Neural cell (in vitro differentiated cells): ENCODE results near the gene NDUFV1. TPM values are rescaled to one million over a fixed set of nuclear protein-coding genes. Genes with fewer than 3 reads are reported as not detected.

Source experiments
- H2AFZ ChIP-seq: fragments of 200-600, 300-800 bp; sonication (generic), shearing (Covaris generic); 2 replicates; pipeline ENCODE4 v1.6.0; 2014; ENCODE audit warnings: low read depth, mild to moderate bottlenecking, antibody characterized with exemption, low read length, moderate library complexity
- H3F3A ChIP-seq: fragments of 200-600 bp; shearing (Covaris generic); 2 replicates; pipeline ENCODE4 v1.6.1; 2016; ENCODE audit warnings: mild to moderate bottlenecking, moderate library complexity, mixed read lengths, antibody characterized with exemption, low read length; ENCODE audit not compliant: insufficient read depth, poor library complexity, severe bottlenecking
- H3K27ac ChIP-seq: fragments of 200-600, 300-800 bp; sonication (generic), shearing (Covaris generic); 2 replicates; pipeline ENCODE4 v1.5.1; 2014; ENCODE audit warnings: mild to moderate bottlenecking, low read length, moderate library complexity
- H3K27me3 ChIP-seq: fragments of 300-800, 200-600 bp; sonication (generic), shearing (Covaris generic); 2 replicates; pipeline ENCODE4 v1.6.0; 2014; ENCODE audit warnings: mild to moderate bottlenecking, low read depth, low read length, moderate library complexity; ENCODE audit not compliant: insufficient read depth
- H3K36me3 ChIP-seq: fragments of 300-800, 200-600 bp; sonication (generic), shearing (Covaris generic); 2 replicates; pipeline ENCODE4 v1.5.1; 2014; ENCODE audit warnings: mild to moderate bottlenecking, antibody characterized with exemption, low read length, moderate library complexity; ENCODE audit not compliant: insufficient read depth
- H3K4me2 ChIP-seq: fragments of 300-800, 200-600 bp; sonication (generic), shearing (Covaris generic); 2 replicates; pipeline ENCODE4 v1.6.0; 2014; ENCODE audit warnings: mild to moderate bottlenecking, low read length
- H3K4me3 ChIP-seq: fragments of 300-800, 200-600 bp; sonication (generic), shearing (Covaris generic); 2 replicates; pipeline ENCODE4 v1.5.1; 2014; ENCODE audit warnings: mild to moderate bottlenecking, low read length, moderate library complexity
- H3K79me2 ChIP-seq: fragments of 200-600 bp; shearing (Covaris generic); replicated peaks from 2 replicates; pipeline ENCODE4 v1.6.0; 2014; ENCODE audit warnings: mild to moderate bottlenecking, low read length, moderate library complexity; ENCODE audit not compliant: insufficient read depth
- H3K9ac ChIP-seq: fragments of 300-800, 200-600 bp; sonication (generic), shearing (Covaris generic); 2 replicates; pipeline ENCODE4 v1.6.1; 2016; ENCODE audit warnings: mild to moderate bottlenecking, low read length, mixed read lengths
- H3K9me2 ChIP-seq: fragments of 200-600 bp; shearing (Covaris generic); 2 replicates; pipeline ENCODE4 v1.6.1; 2016; ENCODE audit warnings: mild to moderate bottlenecking, low read length, mixed read lengths; ENCODE audit not compliant: insufficient read depth
- H3K9me3 ChIP-seq: fragments of 200-600, 300-800 bp; sonication (generic), shearing (Covaris generic); 2 replicates; pipeline ENCODE4 v1.6.1; 2016; ENCODE audit warnings: mild to moderate bottlenecking, mixed run types, low read length, moderate library complexity, mixed read lengths
- H4K20me1 ChIP-seq: fragments of 200-600 bp; shearing (Covaris generic); 2 replicates; pipeline ENCODE4 v1.6.1; 2016; ENCODE audit warnings: mild to moderate bottlenecking, mixed run types; ENCODE audit not compliant: insufficient read depth
- CTCF ChIP-seq: fragments of 450-650 bp; IDR thresholded peaks from 2 replicates; pipeline ENCODE4 v1.5.1; 2014; ENCODE audit warnings: antibody characterized with exemption, mild to moderate bottlenecking, moderate library complexity; ENCODE audit not compliant: poor library complexity, severe bottlenecking
- EP300 ChIP-seq: fragments of 450-650 bp; conservative IDR thresholded peaks from 2 replicates; pipeline ENCODE4 v1.6.1; 2014; ENCODE audit warnings: antibody characterized with exemption, mild to moderate bottlenecking, moderate library complexity; ENCODE audit not compliant: poor library complexity, severe bottlenecking
- EZH2 ChIP-seq: fragments of 200-600, 300-800 bp; shearing (Covaris generic), sonication (generic); IDR thresholded peaks from 2 replicates; pipeline ENCODE4 v1.6.1; 2014; ENCODE audit warnings: antibody characterized with exemption, low read length, borderline replicate concordance, mild to moderate bottlenecking; ENCODE audit not compliant: insufficient read depth, poor library complexity, severe bottlenecking
- MXI1 ChIP-seq: fragments of 450-650 bp; conservative IDR thresholded peaks from 2 replicates; pipeline ENCODE4 v1.6.1; 2014; ENCODE audit warnings: antibody characterized with exemption, mild to moderate bottlenecking; ENCODE audit not compliant: poor library complexity, severe bottlenecking
- POLR2AphosphoS5 ChIP-seq: IDR thresholded peaks from 2 replicates; pipeline ENCODE4 v1.6.1; 2012
- RAD21 ChIP-seq: fragments of 450-650 bp; conservative IDR thresholded peaks from 2 replicates; pipeline ENCODE4 v1.6.1; 2014; ENCODE audit warnings: antibody characterized with exemption, mild to moderate bottlenecking, moderate library complexity
- REST ChIP-seq: IDR thresholded peaks from 2 replicates; pipeline ENCODE4 v1.6.1; 2012; ENCODE audit warnings: borderline replicate concordance
- SMC3 ChIP-seq: fragments of 450-650 bp; conservative IDR thresholded peaks from 2 replicates; pipeline ENCODE4 v1.6.1; 2014; ENCODE audit warnings: antibody characterized with exemption, mild to moderate bottlenecking, moderate library complexity; ENCODE audit not compliant: poor library complexity
- TAF1 ChIP-seq: IDR thresholded peaks from 2 replicates; pipeline ENCODE4 v1.6.1; 2012; ENCODE audit warnings: low read depth
- polyA plus RNA-seq: library from polyadenylated mRNA; depleted of rRNA; stranded (reverse); fragments of >200 nt; gene quantifications from 2 replicates; pipeline ENCODE4 v1.2.3, GENCODE V29; 2014

Gene NDUFV1
- polyA plus RNA-seq, 1 donor from 2014 or later = 393 TPM

- no peak for TF ChIP-seq CTCF
Measured at GRCh38 chr11:67633758-67634365, 27.1 kb downstream of the NDUFV1 start (continued).

- no peaks in the 10 kb centered on the region for H3K27me3 ChIP-seq
- H3K27ac ChIP-seq = no peak overlapping the region
- no peak overlapping the region for H2AFZ ChIP-seq
- H3K9me3 ChIP-seq = no peaks in the 10 kb centered on the region
- no peak overlapping the region for H3K4me2 ChIP-seq
- TF ChIP-seq SMC3 = no peak
- TF ChIP-seq TAF1 = no peak
- no peak for TF ChIP-seq EP300
- no peak for TF ChIP-seq POLR2AphosphoS5
- no peaks in the 10 kb centered on the region for H3F3A ChIP-seq
- no peak overlapping the region for H3K4me3 ChIP-seq
- no peaks in the 10 kb centered on the region for H3K9me2 ChIP-seq
- no peaks in the 10 kb centered on the region for H3K79me2 ChIP-seq
- no peaks in the 10 kb centered on the region for H3K36me3 ChIP-seq
- H3K9ac ChIP-seq = no peak overlapping the region
- no peaks in the 10 kb centered on the region for H4K20me1 ChIP-seq
Measured at GRCh38 chr11:67634366-67635230, 27.9 kb downstream of the NDUFV1 start.

GRCh38 chr11:67635231-67635521 lies 28.4 kb downstream of the NDUFV1 start:
- H3K9me3 ChIP-seq = no peaks in the 10 kb centered on the region
- no peaks in the 10 kb centered on the region for H3K9me2 ChIP-seq
- no peak overlapping the region for H3K9ac ChIP-seq
- TF ChIP-seq POLR2AphosphoS5 (no peak), SMC3 (no peak), MXI1 (no peak), REST (no peak), EP300 (no peak), CTCF (no peak), TAF1 (no peak), EZH2 (no peak), RAD21 (no peak)
- H3K27me3 ChIP-seq = no peaks in the 10 kb centered on the region
- no peak overlapping the region for H2AFZ ChIP-seq
- no peak overlapping the region for H3K4me2 ChIP-seq
- H3K36me3 ChIP-seq = no peaks in the 10 kb centered on the region
- no peak overlapping the region for H3K4me3 ChIP-seq
- H3K27ac ChIP-seq = no peak overlapping the region
- no peaks in the 10 kb centered on the region for H3K79me2 ChIP-seq
- H3F3A ChIP-seq = no peaks in the 10 kb centered on the region
- H4K20me1 ChIP-seq = no peaks in the 10 kb centered on the region
